ENCODE results near the gene RPL22.
A peak's percentile ranks its signal among the peaks of the same experiment; 100 is the strongest.

The RPL22 gene

DNA sequence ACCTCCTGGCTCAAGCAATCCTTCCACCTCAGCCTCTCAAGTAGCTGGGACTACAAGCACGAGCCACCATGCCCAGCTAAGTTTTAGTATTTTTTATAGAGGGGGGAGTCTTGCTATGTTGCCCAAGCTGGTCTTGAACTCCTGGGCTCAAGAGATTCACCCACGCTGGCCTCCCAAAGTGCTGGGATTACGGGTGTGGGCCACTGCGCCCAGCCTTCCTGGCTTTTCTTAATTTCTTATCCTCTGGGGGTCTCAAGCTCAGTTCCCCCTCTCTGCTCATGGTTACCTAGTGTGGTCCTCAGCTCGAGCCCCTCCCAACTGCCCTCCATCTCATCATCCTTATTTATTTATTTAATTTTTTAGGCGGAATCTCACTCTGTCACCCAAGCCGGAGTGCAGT is 2.9 kb upstream of the RPL22 start:
- no peak overlapping the region for H3K27ac Mint-ChIP-seq
- CTCF ChIA-PET: interaction anchor here (1.0 kb wide), 1 partner anchor 15 kb away, joined by 3 read pairs; no protein-coding TSS in a partner anchor
- H3K27me3 Mint-ChIP-seq: peaks cover 38% of the 10 kb centered on the region
- H3K4me1 Mint-ChIP-seq: peaks cover 47% of the 10 kb centered on the region
- no peak for DNase-seq
- no peaks in the 10 kb centered on the region for H3K9me3 Mint-ChIP-seq
- H3K36me3 Mint-ChIP-seq: peaks cover 9% of the 10 kb centered on the region
- no peak overlapping the region for H3K4me3 Mint-ChIP-seq

DNA sequence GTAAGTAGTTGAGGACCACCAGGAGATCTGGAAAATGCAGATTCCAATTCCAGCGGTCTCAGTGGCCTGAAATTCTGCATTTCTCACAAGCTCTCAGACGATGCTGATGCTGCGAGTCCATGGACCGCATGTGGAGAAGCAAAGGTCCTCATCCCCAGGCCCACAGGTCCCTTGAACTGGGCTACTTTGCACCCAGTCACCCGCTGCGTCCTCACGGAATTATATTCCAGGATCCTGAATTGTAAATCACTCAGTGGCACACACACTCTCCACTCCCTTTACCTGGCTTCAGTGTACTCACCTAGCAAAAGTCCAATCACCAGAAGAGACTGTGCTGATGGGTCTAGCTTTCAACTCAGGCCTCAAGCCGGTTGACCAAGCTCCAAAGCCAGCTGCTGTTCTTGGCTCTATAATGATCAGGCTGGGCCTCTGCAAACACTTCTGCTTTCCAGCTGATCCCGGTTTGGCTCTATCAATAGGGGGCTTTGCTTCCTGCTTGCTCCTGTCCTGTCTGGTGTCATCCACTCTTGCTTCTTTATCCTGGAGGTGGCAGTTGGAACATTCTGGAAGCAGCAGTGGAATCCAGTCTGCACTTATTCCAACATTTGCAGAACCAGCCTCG is 904 bp upstream of the RPL22 start:
- Mint-ChIP-seq H3K27ac (peak overlapping the region; percentile 64), H3K9me3 (no peaks in the 10 kb centered on the region), H3K36me3 (peaks cover 23% of the 10 kb centered on the region), H3K4me1 (peaks cover 54% of the 10 kb centered on the region), H3K4me3 (peak overlapping the region; percentile 76), H3K27me3 (peaks cover 18% of the 10 kb centered on the region)
- CTCF ChIA-PET: no interaction called here
- no peak for DNase-seq

DNA sequence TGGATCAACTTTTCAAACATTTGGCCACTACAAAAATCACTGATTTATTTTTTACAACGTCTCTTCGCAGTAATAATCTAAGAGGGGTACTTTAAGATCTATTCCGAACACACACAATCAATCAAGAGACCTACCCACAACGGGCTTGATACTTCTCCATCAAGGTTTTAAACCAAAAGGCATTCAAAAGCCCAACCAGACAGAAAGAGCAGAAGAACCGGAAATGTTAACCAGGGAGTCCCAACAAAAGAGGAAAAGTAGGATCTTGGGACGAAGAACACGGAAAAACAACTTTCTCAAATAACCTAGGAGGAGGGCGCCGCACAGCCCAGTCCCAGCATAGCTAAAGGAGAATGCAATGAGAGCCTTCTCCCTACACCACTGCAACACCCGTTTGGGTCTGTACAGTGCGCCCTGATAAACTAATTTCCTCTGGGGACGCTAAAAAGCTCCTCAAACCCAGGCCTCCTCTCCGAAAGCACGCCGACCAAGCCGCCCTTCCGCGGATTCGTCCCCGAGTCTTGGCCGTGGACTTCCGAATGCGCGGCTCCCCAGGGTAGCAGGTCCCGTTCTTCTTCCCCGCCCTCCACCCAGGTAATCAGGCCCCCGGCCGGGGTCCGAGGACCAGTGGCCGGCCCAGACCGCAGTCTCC is 623 bp downstream of the RPL22 start:
- Mint-ChIP-seq H3K4me3 (peak overlapping the region; percentile 76), H3K27me3 (peaks cover 3% of the 10 kb centered on the region), H3K27ac (peak overlapping the region; percentile 64), H3K4me1 (peaks cover 46% of the 10 kb centered on the region), H3K36me3 (peaks cover 29% of the 10 kb centered on the region), H3K9me3 (no peaks in the 10 kb centered on the region)
- DNase-seq: peak; percentile 57
- CTCF ChIA-PET: interaction anchor here (0.8 to 0.9 kb wide), 2 partner anchors 47 to 148 kb away, joined by 3 read pairs; no protein-coding TSS in a partner anchor

DNA sequence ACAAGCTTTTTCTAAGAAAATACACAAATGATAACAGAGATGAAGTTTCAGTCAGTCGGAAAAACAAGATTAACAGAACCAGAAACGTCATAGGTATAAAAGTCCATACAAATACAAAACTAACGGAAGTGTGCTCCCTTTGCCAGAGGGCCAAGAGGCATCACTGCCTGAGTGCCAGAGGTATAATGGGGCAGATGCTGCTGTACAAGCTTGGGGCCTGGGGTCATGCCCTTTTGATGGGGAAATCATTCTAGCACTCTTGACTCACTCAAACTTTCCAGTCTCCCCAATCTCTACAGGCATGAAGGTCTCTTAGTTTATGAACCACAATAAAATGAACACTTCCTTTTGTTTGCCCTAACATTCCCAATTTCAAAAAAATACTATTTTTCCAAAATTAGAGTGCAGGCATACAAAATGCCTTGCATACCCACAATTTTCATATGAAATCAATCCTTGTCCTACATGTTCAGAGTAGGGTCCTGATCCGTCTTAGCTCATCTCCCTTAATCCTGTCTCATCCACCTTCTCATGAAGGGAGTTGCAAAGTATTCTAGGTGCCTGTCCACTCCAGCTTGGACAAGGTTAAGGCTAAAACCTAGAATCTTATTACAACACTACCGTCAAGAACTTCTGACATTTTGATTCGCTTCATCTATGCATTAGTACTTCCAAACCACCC is 1.5 kb downstream of the RPL22 start:
- peak overlapping the region; percentile 64 for H3K27ac Mint-ChIP-seq
- no peaks in the 10 kb centered on the region for H3K27me3 Mint-ChIP-seq
- peaks cover 35% of the 10 kb centered on the region for H3K36me3 Mint-ChIP-seq
- no peaks in the 10 kb centered on the region for H3K9me3 Mint-ChIP-seq
- H3K4me3 Mint-ChIP-seq: peak overlapping the region; percentile 76
- peaks cover 47% of the 10 kb centered on the region for H3K4me1 Mint-ChIP-seq
- CTCF ChIA-PET: interaction anchor here (0.8 to 0.9 kb wide), 2 partner anchors 48 to 148 kb away, joined by 3 read pairs; no protein-coding TSS in a partner anchor
- no peak for DNase-seq

DNA sequence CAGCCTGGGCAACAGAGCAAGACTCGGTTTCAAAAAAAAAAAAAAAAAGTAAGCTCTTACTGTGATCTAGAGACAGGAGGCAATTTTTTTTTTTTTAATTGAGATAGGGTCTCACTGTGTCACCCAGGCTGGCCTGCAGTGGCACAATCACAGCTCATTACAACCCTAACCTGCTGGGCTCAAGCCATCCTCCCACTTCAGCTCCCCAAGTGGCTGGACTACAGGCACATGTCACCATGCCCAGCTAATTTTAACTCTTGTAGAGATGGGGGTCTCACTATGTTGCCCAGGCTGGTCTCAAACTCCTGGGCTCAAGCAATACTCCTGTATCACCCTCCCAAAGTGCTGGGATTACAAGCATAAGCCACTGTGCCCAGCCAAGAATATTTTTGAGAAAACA is 7.4 kb downstream of the RPL22 start:
- H3K27ac Mint-ChIP-seq: no peak overlapping the region
- peaks cover 36% of the 10 kb centered on the region for H3K36me3 Mint-ChIP-seq
- H3K4me3 Mint-ChIP-seq: no peak overlapping the region
- CTCF ChIA-PET: interaction anchor here (1.5 kb wide), 1 partner anchor 13 kb away, joined by 4 read pairs; no protein-coding TSS in a partner anchor
- no peaks in the 10 kb centered on the region for H3K9me3 Mint-ChIP-seq
- peaks cover 22% of the 10 kb centered on the region for H3K4me1 Mint-ChIP-seq
- DNase-seq: no peak
- H3K27me3 Mint-ChIP-seq: no peaks in the 10 kb centered on the region

DNA sequence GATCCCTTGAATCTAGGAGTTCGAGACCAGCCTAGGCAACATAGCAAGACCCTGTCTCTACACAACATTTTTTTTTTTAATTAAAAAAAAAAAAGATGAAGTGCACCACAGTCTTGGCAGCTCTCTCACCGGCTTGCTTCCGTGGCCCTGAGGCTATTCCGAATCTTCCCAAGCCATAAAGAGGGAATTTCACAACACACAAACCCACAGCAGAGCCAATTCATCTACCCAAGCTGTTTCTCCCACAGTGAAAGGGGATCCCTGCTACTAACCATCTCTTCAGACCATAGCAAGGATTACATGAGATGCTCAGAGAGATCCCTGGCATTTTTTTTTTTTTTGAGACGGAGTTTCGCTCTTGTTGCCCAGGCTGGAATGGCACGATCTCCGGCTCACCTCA is 10.9 kb downstream of the RPL22 start:
- H3K9me3 Mint-ChIP-seq: no peaks in the 10 kb centered on the region
- peaks cover 15% of the 10 kb centered on the region for H3K4me1 Mint-ChIP-seq
- H3K36me3 Mint-ChIP-seq: peaks cover 39% of the 10 kb centered on the region
- H3K27me3 Mint-ChIP-seq: peaks cover under 1% of the 10 kb centered on the region
- H3K27ac Mint-ChIP-seq: no peak overlapping the region
- CTCF ChIA-PET: interaction anchor here (0.6 to 0.7 kb wide), 3 partner anchors 15 to 229 kb away, joined by 3 read pairs; no protein-coding TSS in a partner anchor
- no peak overlapping the region for H3K4me3 Mint-ChIP-seq
- no peak for DNase-seq

DNA sequence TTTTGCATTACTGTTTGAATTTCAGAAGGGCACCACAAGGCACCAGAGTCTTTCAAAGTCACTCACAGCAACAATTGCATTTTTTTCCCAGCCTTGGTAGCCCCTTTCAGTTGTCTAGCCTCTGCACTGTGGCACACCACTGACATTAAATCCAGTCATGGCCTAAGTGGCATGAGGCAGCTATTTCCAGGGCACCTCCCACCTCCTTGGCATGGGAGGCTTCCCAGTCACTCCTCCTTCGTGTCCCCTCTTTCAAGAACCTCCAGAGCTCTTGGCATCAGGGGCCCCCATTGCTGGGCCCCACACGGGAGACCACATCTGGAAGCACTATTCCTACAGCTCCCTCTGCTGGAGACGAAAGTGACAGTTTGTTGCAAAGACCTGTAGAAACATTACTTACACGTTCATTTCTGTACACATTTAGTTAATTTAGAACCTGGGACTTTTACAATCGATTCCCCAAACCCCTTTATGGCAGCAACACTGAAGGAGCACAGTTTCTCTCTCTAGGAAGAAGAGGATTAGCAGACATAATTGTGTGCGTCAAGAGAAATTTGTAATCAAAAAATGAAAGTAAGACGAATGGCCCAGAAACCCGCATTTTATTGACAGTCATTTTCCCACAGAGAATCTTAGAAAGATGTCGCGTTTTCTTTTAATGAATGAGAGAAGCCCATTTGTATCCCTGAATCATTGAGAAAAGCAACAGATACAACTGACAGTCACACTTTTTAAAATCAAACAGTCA is 13.6 kb downstream of the RPL22 start:
- H3K9me3 Mint-ChIP-seq: no peaks in the 10 kb centered on the region
- peak; percentile 43 for DNase-seq
- CTCF ChIA-PET: interaction anchor here (1.0 to 1.1 kb wide), 2 partner anchors 8 to 9 kb away, joined by 4 to 6 read pairs; no protein-coding TSS in a partner anchor
- peaks cover 27% of the 10 kb centered on the region for H3K27me3 Mint-ChIP-seq
- H3K27ac Mint-ChIP-seq: no peak overlapping the region
- H3K4me3 Mint-ChIP-seq: no peak overlapping the region
- H3K4me1 Mint-ChIP-seq: peaks cover 23% of the 10 kb centered on the region
- H3K36me3 Mint-ChIP-seq: peaks cover 34% of the 10 kb centered on the region

DNA sequence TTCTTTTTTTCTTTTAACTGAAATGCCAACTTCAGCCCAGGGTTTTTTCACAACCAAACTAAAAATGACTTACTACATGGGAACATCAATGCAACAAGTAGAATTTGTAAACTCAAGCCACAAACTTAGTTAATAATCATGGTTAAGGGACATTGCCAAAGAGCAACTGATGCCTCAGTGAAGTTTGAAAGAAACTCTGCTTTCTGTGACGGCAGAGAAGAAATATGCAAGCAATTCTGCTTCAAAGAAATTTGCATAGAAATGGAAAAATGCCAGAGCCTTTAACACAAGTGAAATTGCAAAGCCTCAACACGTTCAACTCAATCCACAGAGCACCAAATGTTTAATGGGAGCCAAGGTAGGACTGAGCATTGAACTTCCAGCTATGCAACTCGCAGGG is 14.2 kb downstream of the RPL22 start:
- DNase-seq: no peak
- H3K4me1 Mint-ChIP-seq: peaks cover 24% of the 10 kb centered on the region
- CTCF ChIA-PET: interaction anchor here (1.0 to 1.1 kb wide), 2 partner anchors 8 to 9 kb away, joined by 4 to 6 read pairs; no protein-coding TSS in a partner anchor
- H3K27me3 Mint-ChIP-seq: peaks cover 34% of the 10 kb centered on the region
- peak overlapping the region; percentile 19 for H3K27ac Mint-ChIP-seq
- H3K36me3 Mint-ChIP-seq: peaks cover 32% of the 10 kb centered on the region
- no peak overlapping the region for H3K4me3 Mint-ChIP-seq
- no peaks in the 10 kb centered on the region for H3K9me3 Mint-ChIP-seq

DNA sequence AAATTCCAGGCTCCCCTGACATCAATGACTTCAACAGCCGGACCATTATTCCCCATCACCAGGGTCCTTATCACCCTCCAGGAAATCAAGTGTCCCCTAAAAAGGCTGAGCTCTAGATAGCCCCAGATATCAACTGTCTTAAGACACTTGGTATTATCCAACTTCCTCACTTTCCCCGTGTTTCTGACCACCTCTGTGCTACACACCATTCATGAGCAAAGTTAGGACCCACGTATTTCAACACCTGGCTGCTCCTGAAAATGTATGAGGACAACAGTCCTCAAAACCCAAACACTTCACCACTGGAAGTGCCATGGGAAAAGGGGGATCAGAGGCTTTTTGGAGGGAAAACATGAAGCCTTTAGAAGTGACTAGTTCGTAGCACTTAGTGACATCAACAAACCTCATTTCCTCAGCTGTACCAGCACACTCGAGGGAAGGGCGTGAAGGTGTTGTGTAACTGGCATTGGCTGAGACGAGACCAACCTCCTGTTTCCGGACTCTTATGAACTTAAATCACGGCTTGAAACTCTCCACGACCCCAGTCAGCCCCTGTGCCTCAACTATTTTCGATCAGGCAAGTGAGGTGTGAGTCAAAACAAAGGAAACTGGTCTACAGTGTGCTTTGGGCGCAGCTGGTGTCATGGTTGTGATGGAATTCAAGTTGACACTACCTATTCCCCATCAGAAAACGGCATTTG is 15.2 kb downstream of the RPL22 start:
- H3K27ac Mint-ChIP-seq: peak overlapping the region; percentile 55
- no peak for DNase-seq
- peaks cover 21% of the 10 kb centered on the region for H3K4me1 Mint-ChIP-seq
- H3K4me3 Mint-ChIP-seq: no peak overlapping the region
- peaks cover 28% of the 10 kb centered on the region for H3K36me3 Mint-ChIP-seq
- H3K27me3 Mint-ChIP-seq: peaks cover 40% of the 10 kb centered on the region
- H3K9me3 Mint-ChIP-seq: no peaks in the 10 kb centered on the region
- CTCF ChIA-PET: no interaction called here

DNA sequence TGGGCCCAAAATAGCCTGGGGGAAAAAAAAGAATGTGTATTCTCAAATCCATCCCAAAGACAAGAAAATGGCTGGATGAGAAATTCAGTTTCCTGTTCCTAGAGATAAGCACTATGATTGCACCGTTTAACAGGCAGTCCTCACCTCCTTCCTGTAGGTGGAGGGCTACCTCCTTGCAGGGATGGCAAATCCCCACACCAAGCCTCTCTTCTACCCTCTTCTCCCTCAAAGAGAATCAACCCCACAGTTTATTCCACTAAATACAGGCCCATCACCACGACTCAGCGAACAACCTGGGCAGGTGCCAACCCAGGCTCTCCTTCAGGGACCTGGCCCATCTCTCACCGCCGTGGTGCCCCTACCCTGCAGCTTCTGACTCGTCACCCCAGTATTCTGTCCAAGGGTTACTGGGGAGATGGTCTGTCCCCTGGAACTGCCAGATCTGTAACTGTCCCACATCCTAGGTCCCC is 15.8 kb downstream of the RPL22 start:
- H3K27me3 Mint-ChIP-seq: peaks cover 47% of the 10 kb centered on the region
- no peaks in the 10 kb centered on the region for H3K9me3 Mint-ChIP-seq
- H3K4me1 Mint-ChIP-seq: peaks cover 20% of the 10 kb centered on the region
- no peak overlapping the region for H3K27ac Mint-ChIP-seq
- H3K36me3 Mint-ChIP-seq: peaks cover 24% of the 10 kb centered on the region
- CTCF ChIA-PET: interaction anchor here (0.6 to 1.6 kb wide), 2 partner anchors 21 to 53 kb away, joined by 3 read pairs; no protein-coding TSS in a partner anchor
- H3K4me3 Mint-ChIP-seq: no peak overlapping the region
- no peak for DNase-seq

DNA sequence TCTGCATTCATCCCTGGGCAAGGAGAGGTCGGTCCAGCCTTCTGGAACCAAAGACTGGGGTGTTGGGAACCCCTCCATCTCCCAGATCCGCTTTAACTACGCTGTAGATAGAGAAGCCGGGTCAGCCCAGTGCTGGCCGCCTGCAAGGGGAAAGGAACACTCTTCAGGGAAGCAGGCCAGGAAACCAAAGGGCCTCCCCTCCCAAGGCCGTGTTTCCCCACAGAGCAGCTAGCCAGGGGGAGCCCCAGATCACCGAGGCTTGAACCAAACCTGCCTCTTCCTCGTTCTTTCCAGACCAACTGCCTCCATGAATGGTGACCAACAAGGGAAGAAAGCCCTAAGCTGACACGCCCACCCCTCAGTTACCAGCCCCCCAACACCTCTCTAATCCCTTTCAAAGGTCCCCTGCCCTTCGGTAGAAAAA is 18.0 kb downstream of the RPL22 start:
- no peak for DNase-seq
- H3K4me1 Mint-ChIP-seq: peaks cover 20% of the 10 kb centered on the region
- CTCF ChIA-PET: interaction anchor here (1.2 kb wide), 1 partner anchor 25 kb away, joined by 4 read pairs; the partner anchor contains the start of gene RNF207
- no peaks in the 10 kb centered on the region for H3K9me3 Mint-ChIP-seq
- peaks cover 20% of the 10 kb centered on the region for H3K36me3 Mint-ChIP-seq
- peaks cover 69% of the 10 kb centered on the region for H3K27me3 Mint-ChIP-seq
- no peak overlapping the region for H3K4me3 Mint-ChIP-seq
- no peak overlapping the region for H3K27ac Mint-ChIP-seq

DNA sequence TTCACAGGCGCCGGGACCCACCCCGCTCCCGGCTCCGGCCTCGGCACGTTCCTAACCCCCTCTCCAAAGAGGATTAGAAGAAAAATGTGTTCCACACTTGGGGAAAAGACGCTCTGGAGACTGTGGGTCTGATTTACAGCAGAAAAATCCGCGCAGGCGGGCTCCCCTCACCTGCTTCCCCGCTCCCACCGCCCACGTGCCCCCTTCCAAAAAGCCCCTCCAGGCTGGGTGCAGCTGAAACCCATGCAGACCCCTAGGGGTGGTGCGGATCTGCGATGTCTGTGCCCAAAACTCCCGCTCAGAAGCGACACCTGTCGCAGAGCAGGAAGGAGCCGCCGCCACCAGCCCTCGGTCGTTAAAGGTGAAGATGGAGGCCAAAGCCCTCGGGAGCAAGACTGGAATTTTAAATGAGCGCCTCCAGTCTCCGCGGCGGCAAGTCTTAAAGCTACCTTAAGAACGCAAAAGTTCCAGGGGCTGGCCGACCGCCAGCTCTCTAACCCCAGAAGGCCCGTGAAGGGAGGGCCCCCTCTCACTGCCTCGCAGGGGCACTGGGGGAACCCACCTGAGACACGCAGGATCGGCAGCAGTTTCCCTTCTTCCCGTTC is 18.6 kb downstream of the RPL22 start:
- Mint-ChIP-seq H3K9me3 (no peaks in the 10 kb centered on the region), H3K27me3 (peaks cover 71% of the 10 kb centered on the region), H3K36me3 (peaks cover 16% of the 10 kb centered on the region), H3K4me1 (peaks cover 16% of the 10 kb centered on the region), H3K27ac (no peak overlapping the region), H3K4me3 (no peak overlapping the region)
- no peak for DNase-seq
- CTCF ChIA-PET: interaction anchor here (1.2 kb wide), 1 partner anchor 26 kb away, joined by 4 read pairs; the partner anchor contains the start of gene RNF207

DNA sequence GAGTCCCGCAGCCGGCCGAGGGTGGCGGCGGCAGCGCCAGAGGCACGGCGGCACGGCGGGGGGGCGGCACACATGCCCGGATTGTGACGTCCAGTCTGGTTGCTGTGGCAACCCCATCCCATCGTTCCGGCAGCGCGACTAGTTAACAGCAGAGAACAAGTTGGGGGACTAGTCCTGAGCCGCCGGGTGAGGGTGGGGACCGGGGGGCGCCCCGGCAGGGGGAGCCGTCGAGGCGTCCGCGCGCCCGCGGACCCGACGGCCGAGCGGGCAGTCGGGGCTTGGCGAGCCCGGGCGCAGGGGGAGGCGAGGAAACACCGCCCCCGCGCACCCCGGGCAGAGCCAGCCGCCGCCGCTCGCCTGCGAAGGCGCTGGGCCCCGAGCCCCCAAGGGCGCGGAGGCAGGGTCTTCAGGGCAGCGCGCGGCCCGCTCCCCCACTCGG is 19.1 kb downstream of the RPL22 start, which contains the start of gene CHD5:
Gene CHD5 (minus strand): TSS at position 54 of the 439 bp plus-strand sequence. CDS start 298 bp downstream, outside the sequence.
- DNase-seq: no peak
- CTCF ChIA-PET: interaction anchor here (1.2 kb wide), 1 partner anchor 26 kb away, joined by 4 read pairs; the partner anchor contains the start of gene RNF207

More for the DNA sequence above, 19.1 kb downstream of the RPL22 start, which contains the start of gene CHD5:
- H3K4me3 Mint-ChIP-seq: no peak within 1 kb of the TSS
- no peak within 1 kb of the TSS for H3K27ac Mint-ChIP-seq
- H3K36me3 Mint-ChIP-seq: peaks cover 12% of the 10 kb centered on the region
- H3K4me1 Mint-ChIP-seq: peaks cover 16% of the 10 kb centered on the region
- H3K27me3 Mint-ChIP-seq: peaks cover 71% of the 10 kb centered on the region
- H3K9me3 Mint-ChIP-seq: no peaks in the 10 kb centered on the region
